ENCODE measurements around the gene CD48.

The CD48 gene, protein sequence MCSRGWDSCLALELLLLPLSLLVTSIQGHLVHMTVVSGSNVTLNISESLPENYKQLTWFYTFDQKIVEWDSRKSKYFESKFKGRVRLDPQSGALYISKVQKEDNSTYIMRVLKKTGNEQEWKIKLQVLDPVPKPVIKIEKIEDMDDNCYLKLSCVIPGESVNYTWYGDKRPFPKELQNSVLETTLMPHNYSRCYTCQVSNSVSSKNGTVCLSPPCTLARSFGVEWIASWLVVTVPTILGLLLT

DNA sequence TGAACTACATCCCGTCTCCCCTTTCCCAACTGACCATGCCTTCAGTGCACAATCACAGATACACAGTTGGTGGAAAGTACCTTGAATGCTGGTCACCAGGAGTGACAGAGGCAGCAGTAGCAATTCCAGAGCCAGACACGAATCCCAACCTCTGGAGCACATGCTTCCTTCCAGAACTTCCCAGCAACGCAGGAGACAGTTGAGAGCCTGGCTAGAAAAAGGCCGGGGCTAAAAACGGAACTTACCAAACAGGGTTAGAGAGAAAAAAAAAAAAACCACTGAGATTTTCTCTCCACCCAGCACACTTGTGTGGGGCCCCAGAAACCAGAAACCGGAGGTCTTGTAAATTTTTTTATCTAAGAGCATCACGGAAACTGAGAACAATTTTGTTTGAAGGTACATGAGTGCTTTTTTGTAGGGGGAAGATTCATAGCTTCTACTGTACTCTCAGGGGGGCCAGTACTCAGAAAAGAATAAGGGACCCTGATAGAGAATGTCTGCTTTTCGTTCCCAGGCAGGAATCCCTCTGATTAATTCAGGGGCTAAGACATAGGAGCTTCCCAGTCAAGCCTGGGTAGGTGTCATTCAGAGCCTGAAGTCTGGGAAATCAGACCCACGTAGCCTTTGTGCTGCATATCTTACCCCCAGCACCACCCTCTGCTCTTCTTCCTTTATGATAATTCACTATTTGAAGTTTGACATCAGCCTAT lies at the start of gene CD48:
Gene CD48 (minus strand): TSS at position 221 of the 710 bp plus-strand sequence. CDS start 59 bp downstream, at position 162.
- peaks cover 81% of the 10 kb centered on the region for H3K4me1 ChIP-seq (ENCODE audit: insufficient read depth, low read length)
- TF ChIP-seq, protein P1, sequence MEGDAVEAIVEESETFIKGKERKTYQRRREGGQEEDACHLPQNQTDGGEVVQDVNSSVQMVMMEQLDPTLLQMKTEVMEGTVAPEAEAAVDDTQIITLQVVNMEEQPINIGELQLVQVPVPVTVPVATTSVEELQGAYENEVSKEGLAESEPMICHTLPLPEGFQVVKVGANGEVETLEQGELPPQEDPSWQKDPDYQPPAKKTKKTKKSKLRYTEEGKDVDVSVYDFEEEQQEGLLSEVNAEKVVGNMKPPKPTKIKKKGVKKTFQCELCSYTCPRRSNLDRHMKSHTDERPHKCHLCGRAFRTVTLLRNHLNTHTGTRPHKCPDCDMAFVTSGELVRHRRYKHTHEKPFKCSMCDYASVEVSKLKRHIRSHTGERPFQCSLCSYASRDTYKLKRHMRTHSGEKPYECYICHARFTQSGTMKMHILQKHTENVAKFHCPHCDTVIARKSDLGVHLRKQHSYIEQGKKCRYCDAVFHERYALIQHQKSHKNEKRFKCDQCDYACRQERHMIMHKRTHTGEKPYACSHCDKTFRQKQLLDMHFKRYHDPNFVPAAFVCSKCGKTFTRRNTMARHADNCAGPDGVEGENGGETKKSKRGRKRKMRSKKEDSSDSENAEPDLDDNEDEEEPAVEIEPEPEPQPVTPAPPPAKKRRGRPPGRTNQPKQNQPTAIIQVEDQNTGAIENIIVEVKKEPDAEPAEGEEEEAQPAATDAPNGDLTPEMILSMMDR (IDR thresholded peaks at IDR 0.05; ENCODE audit: borderline replicate concordance, extremely low read depth, low read length, poor library complexity, severe bottlenecking): no peak
- no peak for TF ChIP-seq EZH2 (IDR thresholded peaks at IDR 0.05; ENCODE audit: borderline replicate concordance, low read depth, low read length, severe bottlenecking)
- H3K27ac ChIP-seq (ENCODE audit: low read length): peak within 1 kb of the TSS; percentile 99
- H2AFZ ChIP-seq (ENCODE audit: low read depth, low read length): peak within 1 kb of the TSS; percentile 70
- peak; percentile 77 for DNase-seq
- no peaks in the 10 kb centered on the region for H3K9me3 ChIP-seq (ENCODE audit: insufficient read depth, low read length, severe bottlenecking)
- peaks cover 51% of the 10 kb centered on the region for H3K79me2 ChIP-seq (ENCODE audit: insufficient read depth, low read length)
- H3K9ac ChIP-seq (ENCODE audit: low read depth, low read length): peak within 1 kb of the TSS; percentile 72
- no peaks in the 10 kb centered on the region for H3K27me3 ChIP-seq (ENCODE audit: insufficient read depth, low read length, poor library complexity)
- peak within 1 kb of the TSS; percentile 90 for H3K4me2 ChIP-seq (ENCODE audit: insufficient read depth, low read length)
- no peaks in the 10 kb centered on the region for H4K20me1 ChIP-seq (ENCODE audit: insufficient read depth, low read length)
- peak; percentile 49 for ATAC-seq (ENCODE audit: insufficient read depth, low read depth)
- no peaks in the 10 kb centered on the region for H3K36me3 ChIP-seq (ENCODE audit: insufficient read depth, low read length)
- H3K4me3 ChIP-seq (ENCODE audit: low read depth in 1 of 2, low read length in 2 of 2): peak within 1 kb of the TSS; percentile 43 to 70; a peak in 3 of 4 replicates

DNA sequence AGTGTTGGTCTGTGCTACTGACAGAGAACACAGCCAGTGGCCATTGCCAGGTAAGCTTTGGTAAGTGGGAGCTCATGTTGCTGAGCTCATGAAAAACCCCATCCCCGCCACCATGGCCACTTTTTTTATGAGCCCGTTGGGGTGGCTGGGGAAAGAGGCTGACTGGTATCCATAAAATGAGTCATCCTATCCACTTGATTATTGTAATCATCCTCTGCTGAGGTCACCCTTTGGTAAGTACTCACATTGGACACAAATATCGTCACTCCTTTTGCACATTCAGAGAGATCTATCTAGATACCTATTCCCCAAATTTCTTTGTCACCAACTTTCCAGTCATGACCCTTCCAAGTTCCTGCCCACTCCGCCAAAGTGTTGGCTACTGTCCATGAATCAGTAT lies 49.4 kb upstream of the CD48 start:
- no peaks in the 10 kb centered on the region for H3K4me1 ChIP-seq (ENCODE audit: insufficient read depth, low read length)
- no peaks in the 10 kb centered on the region for H3K27me3 ChIP-seq (ENCODE audit: insufficient read depth, low read length, poor library complexity)
- H3K79me2 ChIP-seq (ENCODE audit: insufficient read depth, low read length): no peaks in the 10 kb centered on the region
- H3K27ac ChIP-seq (ENCODE audit: low read length): no peak overlapping the region
- no peak for ATAC-seq (ENCODE audit: insufficient read depth, low read depth)
- H2AFZ ChIP-seq (ENCODE audit: low read depth, low read length): no peak overlapping the region
- H3K36me3 ChIP-seq (ENCODE audit: insufficient read depth, low read length): no peaks in the 10 kb centered on the region
- H3K4me2 ChIP-seq (ENCODE audit: insufficient read depth, low read length): no peak overlapping the region
- no peak overlapping the region for H3K4me3 ChIP-seq (ENCODE audit: low read depth in 1 of 2, low read length in 2 of 2)
- DNase-seq: no peak
- H3K9ac ChIP-seq (ENCODE audit: low read depth, low read length): no peak overlapping the region
- no peaks in the 10 kb centered on the region for H3K9me3 ChIP-seq (ENCODE audit: insufficient read depth, low read length, severe bottlenecking)
- TF ChIP-seq, protein P1 (IDR thresholded peaks at IDR 0.05; ENCODE audit: borderline replicate concordance, extremely low read depth, low read length, poor library complexity, severe bottlenecking): no peak
- TF ChIP-seq EZH2 (IDR thresholded peaks at IDR 0.05; ENCODE audit: borderline replicate concordance, low read depth, low read length, severe bottlenecking): no peak
- no peaks in the 10 kb centered on the region for H4K20me1 ChIP-seq (ENCODE audit: insufficient read depth, low read length)

DNA sequence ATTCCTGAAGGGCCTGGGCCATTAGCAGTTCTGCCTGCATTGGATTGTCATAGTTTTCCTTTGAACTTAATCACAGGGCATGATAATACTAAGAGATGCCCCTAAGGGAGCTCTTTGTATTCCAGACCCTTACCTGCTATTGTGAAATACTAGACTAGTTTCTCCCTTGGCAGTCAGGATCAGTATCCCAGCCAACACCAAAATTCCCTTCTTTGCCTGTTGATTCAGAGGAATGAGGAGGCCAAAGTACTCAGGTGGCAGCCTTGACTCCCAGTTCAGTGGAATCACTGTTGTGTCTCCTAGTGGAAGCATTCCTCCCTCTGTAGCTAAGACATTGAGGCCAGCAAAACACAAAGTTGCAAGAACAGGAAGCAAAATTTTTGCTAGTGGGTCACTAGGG lies 48.1 kb upstream of the CD48 start:
- H3K4me1 ChIP-seq (ENCODE audit: insufficient read depth, low read length): no peaks in the 10 kb centered on the region
- no peaks in the 10 kb centered on the region for H3K36me3 ChIP-seq (ENCODE audit: insufficient read depth, low read length)
- H2AFZ ChIP-seq (ENCODE audit: low read depth, low read length): no peak overlapping the region
- no peak overlapping the region for H3K9ac ChIP-seq (ENCODE audit: low read depth, low read length)
- no peak for ATAC-seq (ENCODE audit: insufficient read depth, low read depth)
- H3K4me3 ChIP-seq (ENCODE audit: low read depth in 1 of 2, low read length in 2 of 2): no peak overlapping the region
- no peaks in the 10 kb centered on the region for H3K27me3 ChIP-seq (ENCODE audit: insufficient read depth, low read length, poor library complexity)
- H3K27ac ChIP-seq (ENCODE audit: low read length): no peak overlapping the region
- DNase-seq: no peak
- no peak for TF ChIP-seq EZH2 (IDR thresholded peaks at IDR 0.05; ENCODE audit: borderline replicate concordance, low read depth, low read length, severe bottlenecking)
- TF ChIP-seq, protein P1 (IDR thresholded peaks at IDR 0.05; ENCODE audit: borderline replicate concordance, extremely low read depth, low read length, poor library complexity, severe bottlenecking): no peak
- no peak overlapping the region for H3K4me2 ChIP-seq (ENCODE audit: insufficient read depth, low read length)
- no peaks in the 10 kb centered on the region for H3K79me2 ChIP-seq (ENCODE audit: insufficient read depth, low read length)
- no peaks in the 10 kb centered on the region for H3K9me3 ChIP-seq (ENCODE audit: insufficient read depth, low read length, severe bottlenecking)
- no peaks in the 10 kb centered on the region for H4K20me1 ChIP-seq (ENCODE audit: insufficient read depth, low read length)

Measured in DND-41 (cell line).